A549 (cell line): Measurements from ENCODE around the gene SEC14L6. TPM values are rescaled to one million over a fixed set of nuclear protein-coding genes. Genes with fewer than 3 reads are reported as not detected.

Experiments used
- ATAC-seq, 2 experiments: fragments of 200-7000 bp in 1 of 2; fragments of >200 bp in 1 of 2; cut with Nextera tagmentation in 1 of 2; cut with Tn5 transposase in 1 of 2; 3 replicates each; pipeline versions ENCODE4 v1.8.0 to v1.9.1; 2018 to 2020; ENCODE audit warnings: mild to moderate bottlenecking in 1 of 2, moderate library complexity in 1 of 2
- CTCF ChIA-PET: fragments of 300-600 bp; sonication (Branson Sonifier 250); formaldehyde crosslinking; extraction: SDS; loops from one replicate; lab custom pipeline; 2021; ENCODE audit warnings: antibody characterized with exemption, inconsistent platforms; lab: Yijun Ruan, JAX
- POLR2A ChIA-PET: fragments of 350-600 bp; formaldehyde crosslinking; extraction: SDS; loops from one replicate; lab custom pipeline; 2021; ENCODE audit warnings: antibody characterized with exemption, inconsistent platforms; lab: Yijun Ruan, JAX
- DNase-seq, 2 experiments: peaks; one replicate each; pipeline versions ENCODE4 v3.0.0 to v3.0.0-alpha.2; 2011 to 2016; ENCODE audit warnings: low read depth in 1 of 2, low spot score in 1 of 2
- FAIRE-seq: peaks from 2 replicates; lab custom pipeline; 2011; peaks lifted over from hg19 to GRCh38; lab: Jason Lieb, UNC
- H3K27ac ChIP-seq, 2 experiments: fragments of >200 bp; sonication (Bioruptor Twin); formaldehyde crosslinking; 3 replicates each; pipeline ENCODE4 v1.5.1; 2016 to 2017
- H3K4me1 ChIP-seq: fragments of >200 bp; sonication (Bioruptor Twin); formaldehyde crosslinking; 3 replicates; pipeline ENCODE4 v1.6.1; 2016
- H3K4me2 ChIP-seq: fragments of >200 bp; sonication (Bioruptor Twin); formaldehyde crosslinking; 3 replicates; pipeline ENCODE4 v1.6.1; 2016
- H3K4me3 ChIP-seq: fragments of >200 bp; sonication (Bioruptor Twin); formaldehyde crosslinking; 3 replicates; pipeline ENCODE4 v1.5.1; 2016
- H3K9me3 ChIP-seq: fragments of >200 bp; sonication (Bioruptor Twin); formaldehyde crosslinking; 3 replicates; pipeline ENCODE4 v1.6.1; 2016
- BHLHE40 ChIP-seq: IDR thresholded peaks from 2 replicates; pipeline ENCODE4 v1.6.1; 2012; ENCODE audit warnings: low read depth, low read length, inconsistent platforms
- EP300 ChIP-seq, 2 experiments: fragments of >200 bp; sonication (Bioruptor Twin); formaldehyde crosslinking; IDR thresholded peaks; 2 replicates in 1 of 2; 3 replicates in 1 of 2; pipeline ENCODE4 v1.6.1; 2016 to 2017
- ESRRA ChIP-seq: fragments of 150-350 bp; IDR thresholded peaks from 2 replicates; pipeline ENCODE4 v1.6.1; 2014; ENCODE audit warnings: mild to moderate bottlenecking, low read length, borderline replicate concordance
- FOSB ChIP-seq: fragments of 250-450 bp; sonication (Bioruptor Pico); IDR thresholded peaks from 2 replicates; pipeline ENCODE4 v1.5.0; 2020; ENCODE audit warnings: mild to moderate bottlenecking, moderate library complexity
- KDM1A ChIP-seq: fragments of 200-600 bp; sonication (generic); IDR thresholded peaks from 2 replicates; pipeline ENCODE4 v1.6.1; 2016; ENCODE audit warnings: low read depth, mild to moderate bottlenecking
- MAFK ChIP-seq: fragments of 450-650 bp; IDR thresholded peaks from 2 replicates; pipeline ENCODE4 v1.6.1; 2014; ENCODE audit not compliant: partially characterized antibody
- NFE2L2 ChIP-seq: fragments of 150-350 bp; conservative IDR thresholded peaks from 2 replicates; pipeline ENCODE4 v1.6.1; 2014; ENCODE audit warnings: low read length
- POLR2AphosphoS2 ChIP-seq: conservative IDR thresholded peaks from 2 replicates; pipeline ENCODE4 v1.6.1; 2012; ENCODE audit warnings: low read length, improper control_type of control experiment, inconsistent platforms
- RCOR1 ChIP-seq: fragments of 150-350 bp; IDR thresholded peaks from 2 replicates; pipeline ENCODE4 v1.6.1; 2014; ENCODE audit warnings: antibody characterized with exemption, low read length, low read depth
- RFX5 ChIP-seq: fragments of 450-650 bp; IDR thresholded peaks from 2 replicates; pipeline ENCODE4 v1.7.1; 2014; ENCODE audit warnings: antibody characterized with exemption, mild to moderate bottlenecking, moderate library complexity
- ZC3H11A ChIP-seq: fragments of 450-650 bp; IDR thresholded peaks from 2 replicates; pipeline ENCODE4 v1.6.1; 2014; ENCODE audit warnings: antibody characterized with exemption, mild to moderate bottlenecking
- WGBS: methylation state at CpG from one replicate; pipeline ENCODE4 v1.1.6; 2017; ENCODE audit errors: missing lambda C conversion rate; 5-methylcytosine and 5-hydroxymethylcytosine counted together
- polyA plus RNA-seq, 4 experiments: library from polyadenylated mRNA; depleted of rRNA in 3 of 4; stranded (reverse); fragments of >200 nt; fragmentation: RNase III in 1 of 4; extraction: RNeasy Plus Mini Kit Qiagen cat#74134 plus additional on column Dnase treatment in 1 of 4; gene quantifications; 2 replicates in 3 of 4; 3 replicates in 1 of 4; pipeline ENCODE4 v1.2.3, GENCODE V29; 2011 to 2017
- TF ChIP-seq, protein P1 (sequence below): fragments of 150-350 bp; IDR thresholded peaks from 2 replicates; pipeline ENCODE4 v1.6.1; 2014; ENCODE audit warnings: low read depth, mild to moderate bottlenecking, low read length
- TF ChIP-seq, protein P2 (sequence below): IDR thresholded peaks from 2 replicates; pipeline ENCODE4 v1.6.1; 2012
- TF ChIP-seq, protein P3 (sequence below): fragments of 450-650 bp; IDR thresholded peaks from 2 replicates; pipeline ENCODE4 v1.6.1; 2014; ENCODE audit warnings: antibody characterized with exemption
- TF ChIP-seq, protein P4 (sequence below): fragments of 250-450 bp; sonication (Bioruptor Pico); IDR thresholded peaks from 2 replicates; pipeline ENCODE4 v1.5.0; 2020; ENCODE audit warnings: low read depth, mild to moderate bottlenecking, moderate library complexity
- TF ChIP-seq, protein P5 (sequence below): fragments of 200-600 bp; sonication (generic); IDR thresholded peaks from 2 replicates; pipeline ENCODE4 v1.6.1; 2016; ENCODE audit warnings: antibody characterized with exemption, mild to moderate bottlenecking, moderate library complexity

The SEC14L6 gene
- polyA plus RNA-seq, 2 of the 4 experiments (the other 2 are of a cell fraction) = not detected

DNA sequence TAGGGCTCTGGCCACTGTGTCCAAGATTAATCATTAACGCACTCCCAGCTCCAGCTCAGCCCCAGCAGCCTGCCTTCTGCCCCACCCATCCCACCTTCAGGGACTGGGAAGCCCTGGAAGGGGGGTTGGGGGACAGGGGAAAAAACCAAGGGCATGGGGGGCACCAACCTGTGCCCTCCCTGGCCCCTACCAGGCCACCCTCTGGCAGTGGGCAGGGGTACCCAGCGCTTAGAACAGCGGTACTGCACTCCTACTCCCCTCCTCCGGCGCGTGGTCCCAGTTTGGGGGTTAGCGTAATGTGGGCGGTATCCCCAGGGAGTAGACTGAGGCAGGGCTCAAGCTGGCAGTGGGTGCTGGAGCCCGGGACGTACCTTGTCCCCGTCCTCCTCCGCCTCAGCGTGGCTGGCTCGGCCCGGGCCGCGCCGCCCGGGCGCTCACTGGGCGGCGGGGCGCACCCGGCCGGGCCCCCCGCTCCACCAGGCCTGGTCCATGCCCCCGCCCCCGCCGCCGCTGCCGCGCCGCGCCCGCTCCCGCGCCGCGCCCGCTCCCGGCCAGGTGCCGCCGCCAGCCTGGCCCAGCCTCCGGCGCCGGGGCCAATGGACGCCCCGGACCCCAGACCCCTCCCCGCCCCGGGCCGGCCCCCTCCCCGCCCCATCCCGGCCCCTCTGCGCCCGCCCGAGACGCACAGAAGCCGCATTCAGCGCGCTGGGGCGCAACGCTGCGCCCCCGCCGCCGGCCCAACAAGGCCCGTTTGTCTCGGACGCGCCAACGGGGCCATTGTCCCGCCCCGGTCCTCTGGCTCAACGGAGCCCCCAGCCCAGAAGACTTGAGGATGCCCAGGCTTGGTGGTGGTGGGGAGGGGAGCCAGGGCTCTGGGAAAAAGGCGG lies 27.8 kb upstream of the SEC14L6 start, which contains the start of gene GAL3ST1 (continued):
- TF ChIP-seq, protein P1, sequence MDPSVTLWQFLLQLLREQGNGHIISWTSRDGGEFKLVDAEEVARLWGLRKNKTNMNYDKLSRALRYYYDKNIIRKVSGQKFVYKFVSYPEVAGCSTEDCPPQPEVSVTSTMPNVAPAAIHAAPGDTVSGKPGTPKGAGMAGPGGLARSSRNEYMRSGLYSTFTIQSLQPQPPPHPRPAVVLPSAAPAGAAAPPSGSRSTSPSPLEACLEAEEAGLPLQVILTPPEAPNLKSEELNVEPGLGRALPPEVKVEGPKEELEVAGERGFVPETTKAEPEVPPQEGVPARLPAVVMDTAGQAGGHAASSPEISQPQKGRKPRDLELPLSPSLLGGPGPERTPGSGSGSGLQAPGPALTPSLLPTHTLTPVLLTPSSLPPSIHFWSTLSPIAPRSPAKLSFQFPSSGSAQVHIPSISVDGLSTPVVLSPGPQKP = no peak

DNA sequence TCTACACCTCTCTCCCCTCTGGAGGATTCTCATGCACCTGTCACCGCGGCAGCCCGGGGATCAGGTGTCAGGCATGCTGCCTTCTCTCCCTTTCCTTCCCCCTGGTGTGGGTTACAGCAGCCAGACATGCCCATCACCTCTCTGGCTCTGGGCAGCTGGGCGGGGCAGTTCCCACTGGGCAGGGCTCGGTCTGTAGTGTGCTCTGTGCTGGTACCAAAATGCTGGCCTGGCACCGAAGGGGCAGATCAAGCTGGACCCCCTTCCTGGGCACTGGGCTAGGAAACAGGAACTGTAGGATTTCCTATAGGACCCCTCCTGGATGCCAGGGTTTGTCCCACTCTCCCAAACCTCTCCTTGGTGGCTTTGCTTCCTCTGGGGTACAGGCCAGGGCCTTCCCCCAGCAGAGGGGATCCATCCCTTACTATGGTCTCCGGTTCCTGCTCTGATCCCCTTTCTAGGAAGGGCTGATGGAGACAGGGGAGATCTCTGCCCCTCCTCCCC lies 27.1 kb upstream of the SEC14L6 start:
- TF ChIP-seq FOSB (no peak), KDM1A (no peak), MAFK (no peak), NFE2L2 (no peak), RFX5 (no peak), RCOR1 (no peak), EP300 (IDR thresholded peaks at IDR 0.05) (no peak), BHLHE40 (no peak), ZC3H11A (no peak)
- TF ChIP-seq, protein P2, sequence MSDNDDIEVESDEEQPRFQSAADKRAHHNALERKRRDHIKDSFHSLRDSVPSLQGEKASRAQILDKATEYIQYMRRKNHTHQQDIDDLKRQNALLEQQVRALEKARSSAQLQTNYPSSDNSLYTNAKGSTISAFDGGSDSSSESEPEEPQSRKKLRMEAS = no peak
- TF ChIP-seq, protein P3, sequence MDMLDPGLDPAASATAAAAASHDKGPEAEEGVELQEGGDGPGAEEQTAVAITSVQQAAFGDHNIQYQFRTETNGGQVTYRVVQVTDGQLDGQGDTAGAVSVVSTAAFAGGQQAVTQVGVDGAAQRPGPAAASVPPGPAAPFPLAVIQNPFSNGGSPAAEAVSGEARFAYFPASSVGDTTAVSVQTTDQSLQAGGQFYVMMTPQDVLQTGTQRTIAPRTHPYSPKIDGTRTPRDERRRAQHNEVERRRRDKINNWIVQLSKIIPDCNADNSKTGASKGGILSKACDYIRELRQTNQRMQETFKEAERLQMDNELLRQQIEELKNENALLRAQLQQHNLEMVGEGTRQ = no peak
- TF ChIP-seq, protein P4, sequence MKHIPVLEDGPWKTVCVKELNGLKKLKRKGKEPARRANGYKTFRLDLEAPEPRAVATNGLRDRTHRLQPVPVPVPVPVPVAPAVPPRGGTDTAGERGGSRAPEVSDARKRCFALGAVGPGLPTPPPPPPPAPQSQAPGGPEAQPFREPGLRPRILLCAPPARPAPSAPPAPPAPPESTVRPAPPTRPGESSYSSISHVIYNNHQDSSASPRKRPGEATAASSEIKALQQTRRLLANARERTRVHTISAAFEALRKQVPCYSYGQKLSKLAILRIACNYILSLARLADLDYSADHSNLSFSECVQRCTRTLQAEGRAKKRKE (CRISPR knock-in tag) = no peak
- Histone ChIP-seq H3K4me1 (peaks cover 38% of the 10 kb centered on the region), H3K4me2 (peak overlapping the region; percentile 99), H3K27ac (peak overlapping the region; percentile 98), H3K9me3 (no peaks in the 10 kb centered on the region), H3K4me3 (peak overlapping the region; percentile 56)
- ChIA-PET CTCF (interaction anchor here (1.3 kb wide), 1 partner anchor 129 kb away, joined by 3 read pairs; no protein-coding TSS in a partner anchor), POLR2A (interaction anchor here (1.5 kb wide), 1 partner anchor 12 kb away, joined by 4 read pairs; no protein-coding TSS in a partner anchor)
- 6% methylated on average over 2 of the region's 7 CpGs for WGBS
- DNase-seq = no peak
- no peak for FAIRE-seq
- peak; percentile 69 to 79 for ATAC-seq

DNA sequence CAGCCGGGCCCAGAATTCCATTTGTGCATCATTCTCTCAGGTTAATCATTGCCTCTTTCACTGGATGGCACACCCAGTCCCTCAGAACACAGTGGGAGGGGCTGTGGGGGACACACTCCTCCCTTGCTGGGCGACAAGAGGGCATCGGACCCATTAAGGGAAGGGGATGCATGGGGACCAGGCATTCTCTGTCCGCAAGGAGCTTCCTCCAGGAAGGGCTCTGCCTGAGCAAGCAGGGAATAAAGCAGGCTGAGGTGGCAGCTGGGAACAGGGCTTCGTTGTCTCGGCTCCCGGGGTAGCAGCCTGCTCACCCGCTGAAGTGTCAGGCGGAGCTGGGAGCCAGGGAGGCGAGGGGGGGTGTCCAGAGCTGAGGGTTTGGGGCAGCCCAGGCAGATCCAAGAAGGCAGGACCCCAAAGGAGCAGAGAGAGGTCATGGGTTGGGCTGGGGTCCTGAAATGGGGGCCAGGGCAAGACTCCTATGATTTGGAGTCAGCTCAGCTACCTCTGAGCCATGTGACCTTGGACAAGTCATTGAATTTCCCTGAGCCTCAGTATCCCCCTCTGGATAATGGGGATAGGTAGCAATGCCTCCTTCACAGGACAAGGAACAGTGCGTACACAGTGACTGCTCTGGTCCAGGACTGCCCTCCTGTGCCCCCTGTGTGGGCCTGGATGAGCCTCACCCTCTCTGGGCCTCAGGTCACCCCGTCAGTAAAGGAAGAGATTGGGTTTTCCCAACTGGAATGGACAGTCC lies 26.5 kb upstream of the SEC14L6 start:
- ATAC-seq (peak; percentile 45 to 67), DNase-seq (peak; percentile 33 to 41), FAIRE-seq (no peak)
- H3K4me1 ChIP-seq = peaks cover 38% of the 10 kb centered on the region
- H3K4me2 ChIP-seq = peak overlapping the region; percentile 99
- 15% methylated on average over 9 of the region's 12 CpGs for WGBS
- TF ChIP-seq FOSB = no peak
- TF ChIP-seq POLR2AphosphoS2 = no peak
- TF ChIP-seq, protein P2 = 0 out of 2 replicates have a peak, but pooled peaks have one; percentile 22
- 0 out of 2 replicates have a peak, but pooled peaks have one; percentile 19 for TF ChIP-seq ESRRA
- TF ChIP-seq, protein P5, sequence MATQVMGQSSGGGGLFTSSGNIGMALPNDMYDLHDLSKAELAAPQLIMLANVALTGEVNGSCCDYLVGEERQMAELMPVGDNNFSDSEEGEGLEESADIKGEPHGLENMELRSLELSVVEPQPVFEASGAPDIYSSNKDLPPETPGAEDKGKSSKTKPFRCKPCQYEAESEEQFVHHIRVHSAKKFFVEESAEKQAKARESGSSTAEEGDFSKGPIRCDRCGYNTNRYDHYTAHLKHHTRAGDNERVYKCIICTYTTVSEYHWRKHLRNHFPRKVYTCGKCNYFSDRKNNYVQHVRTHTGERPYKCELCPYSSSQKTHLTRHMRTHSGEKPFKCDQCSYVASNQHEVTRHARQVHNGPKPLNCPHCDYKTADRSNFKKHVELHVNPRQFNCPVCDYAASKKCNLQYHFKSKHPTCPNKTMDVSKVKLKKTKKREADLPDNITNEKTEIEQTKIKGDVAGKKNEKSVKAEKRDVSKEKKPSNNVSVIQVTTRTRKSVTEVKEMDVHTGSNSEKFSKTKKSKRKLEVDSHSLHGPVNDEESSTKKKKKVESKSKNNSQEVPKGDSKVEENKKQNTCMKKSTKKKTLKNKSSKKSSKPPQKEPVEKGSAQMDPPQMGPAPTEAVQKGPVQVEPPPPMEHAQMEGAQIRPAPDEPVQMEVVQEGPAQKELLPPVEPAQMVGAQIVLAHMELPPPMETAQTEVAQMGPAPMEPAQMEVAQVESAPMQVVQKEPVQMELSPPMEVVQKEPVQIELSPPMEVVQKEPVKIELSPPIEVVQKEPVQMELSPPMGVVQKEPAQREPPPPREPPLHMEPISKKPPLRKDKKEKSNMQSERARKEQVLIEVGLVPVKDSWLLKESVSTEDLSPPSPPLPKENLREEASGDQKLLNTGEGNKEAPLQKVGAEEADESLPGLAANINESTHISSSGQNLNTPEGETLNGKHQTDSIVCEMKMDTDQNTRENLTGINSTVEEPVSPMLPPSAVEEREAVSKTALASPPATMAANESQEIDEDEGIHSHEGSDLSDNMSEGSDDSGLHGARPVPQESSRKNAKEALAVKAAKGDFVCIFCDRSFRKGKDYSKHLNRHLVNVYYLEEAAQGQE = peak; percentile 35
- ChIA-PET POLR2A (interaction anchor here (1.5 kb wide), 1 partner anchor 13 kb away, joined by 4 read pairs; no protein-coding TSS in a partner anchor), CTCF (interaction anchor here (0.5 to 1.6 kb wide), 4 partner anchors 18 to 128 kb away, joined by 3 to 4 read pairs (median 3); no protein-coding TSS in a partner anchor)
- H3K27ac ChIP-seq = peak overlapping the region; percentile 98
- no peaks in the 10 kb centered on the region for H3K9me3 ChIP-seq
- H3K4me3 ChIP-seq = peak overlapping the region; percentile 9; the same call in 1 of the 3 replicates
